ENCODE measurements around the gene PRICKLE4. TPM values are rescaled to one million over a fixed set of nuclear protein-coding genes. Genes with fewer than 3 reads are reported as not detected.

The PRICKLE4 gene, protein sequence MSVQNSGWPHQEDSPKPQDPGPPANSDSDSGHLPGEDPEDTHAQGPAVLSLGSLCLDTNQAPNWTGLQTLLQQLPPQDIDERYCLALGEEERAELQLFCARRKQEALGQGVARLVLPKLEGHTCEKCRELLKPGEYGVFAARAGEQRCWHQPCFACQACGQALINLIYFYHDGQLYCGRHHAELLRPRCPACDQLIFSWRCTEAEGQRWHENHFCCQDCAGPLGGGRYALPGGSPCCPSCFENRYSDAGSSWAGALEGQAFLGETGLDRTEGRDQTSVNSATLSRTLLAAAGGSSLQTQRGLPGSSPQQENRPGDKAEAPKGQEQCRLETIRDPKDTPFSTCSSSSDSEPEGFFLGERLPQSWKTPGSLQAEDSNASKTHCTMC
- 15.5 TPM for total RNA-seq

DNA sequence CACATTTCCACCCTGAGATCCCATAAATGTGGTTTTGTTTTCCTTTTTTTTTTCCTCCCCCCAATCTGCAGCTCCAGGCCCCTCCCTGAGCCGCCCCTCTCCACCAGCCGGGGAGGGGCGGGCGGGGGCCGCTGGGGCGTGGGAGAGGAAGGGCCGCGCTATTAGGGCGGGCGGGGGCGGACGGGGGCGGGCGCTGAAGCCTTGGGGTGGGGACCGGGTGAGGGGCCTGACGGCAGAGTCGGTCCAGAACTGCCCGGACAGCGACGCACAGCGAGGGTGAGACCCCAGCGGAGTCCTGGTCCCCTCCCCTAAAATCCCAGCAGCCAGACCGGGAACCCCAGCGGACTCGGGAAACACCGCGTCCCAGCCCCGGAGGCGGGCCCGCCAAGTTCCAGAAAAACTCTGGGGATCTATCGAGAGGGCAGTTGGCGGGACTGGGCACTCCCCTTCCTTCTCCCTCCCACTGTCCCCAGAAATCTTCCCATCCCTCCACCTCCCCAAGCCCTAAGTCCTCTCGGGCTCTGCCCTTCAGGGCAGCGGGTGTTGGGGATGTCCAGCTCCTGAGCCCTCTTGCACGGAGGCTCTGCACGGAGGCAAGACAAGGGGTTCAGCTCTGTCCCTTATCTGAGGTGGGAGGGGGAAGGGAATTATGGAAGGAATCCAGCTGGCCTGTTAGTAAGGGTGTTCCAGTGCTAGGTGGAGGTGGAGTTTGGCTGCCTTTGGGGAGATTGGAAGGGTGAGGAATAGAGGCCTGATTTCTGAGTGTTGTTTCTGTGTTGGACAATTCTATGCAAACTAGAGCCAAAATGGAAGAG is at the start of gene PRICKLE4:
Gene PRICKLE4 (plus strand): TSS at position 232 of the 815 bp plus-strand sequence. CDS start 2,692 bp downstream, outside the sequence.
- peak within 1 kb of the TSS; percentile 72 to 88 for H3K27ac ChIP-seq
- intact Hi-C loops (cut with DNase I), result loop anchor here (1.0 to 10.0 kb wide), 4 partner anchors 114 to 1844 kb away; partner anchors contain the start of genes GTPBP2, UBR2 and USP49
- peak within 1 kb of the TSS; percentile 71 to 95 for H3K4me3 ChIP-seq
- peak in 1 of 2 donors; percentile 74 for DNase-seq (ENCODE audit: low spot score in 2 of 2)
- H3K36me3 ChIP-seq, result peaks cover 0 to 7% of the 10 kb centered on the region in 2 donors
- H3K9me3 ChIP-seq, result no peaks in the 10 kb centered on the region
- peaks cover 8 to 18% of the 10 kb centered on the region in 2 donors for H3K4me1 ChIP-seq
- no peaks in the 10 kb centered on the region for H3K27me3 ChIP-seq
- TF ChIP-seq, protein P1, sequence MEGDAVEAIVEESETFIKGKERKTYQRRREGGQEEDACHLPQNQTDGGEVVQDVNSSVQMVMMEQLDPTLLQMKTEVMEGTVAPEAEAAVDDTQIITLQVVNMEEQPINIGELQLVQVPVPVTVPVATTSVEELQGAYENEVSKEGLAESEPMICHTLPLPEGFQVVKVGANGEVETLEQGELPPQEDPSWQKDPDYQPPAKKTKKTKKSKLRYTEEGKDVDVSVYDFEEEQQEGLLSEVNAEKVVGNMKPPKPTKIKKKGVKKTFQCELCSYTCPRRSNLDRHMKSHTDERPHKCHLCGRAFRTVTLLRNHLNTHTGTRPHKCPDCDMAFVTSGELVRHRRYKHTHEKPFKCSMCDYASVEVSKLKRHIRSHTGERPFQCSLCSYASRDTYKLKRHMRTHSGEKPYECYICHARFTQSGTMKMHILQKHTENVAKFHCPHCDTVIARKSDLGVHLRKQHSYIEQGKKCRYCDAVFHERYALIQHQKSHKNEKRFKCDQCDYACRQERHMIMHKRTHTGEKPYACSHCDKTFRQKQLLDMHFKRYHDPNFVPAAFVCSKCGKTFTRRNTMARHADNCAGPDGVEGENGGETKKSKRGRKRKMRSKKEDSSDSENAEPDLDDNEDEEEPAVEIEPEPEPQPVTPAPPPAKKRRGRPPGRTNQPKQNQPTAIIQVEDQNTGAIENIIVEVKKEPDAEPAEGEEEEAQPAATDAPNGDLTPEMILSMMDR (IDR thresholded peaks at IDR 0.05), result no peak

GRCh38 chr6:41731561-41732086 is 49.0 kb upstream of the PRICKLE4 start:
- Histone ChIP-seq H3K36me3 (no peaks in the 10 kb centered on the region), H3K9me3 (no peaks in the 10 kb centered on the region), H3K27ac (no peak overlapping the region), H3K4me3 (no peak overlapping the region), H3K4me1 (peaks cover 0 to 30% of the 10 kb centered on the region in 2 donors), H3K27me3 (no peaks in the 10 kb centered on the region)
- TF ChIP-seq, protein P1 (IDR thresholded peaks at IDR 0.05), result no peak
- DNase-seq (ENCODE audit: low spot score in 2 of 2), result no peak
- intact Hi-C loops (cut with DNase I), result loop anchor here (10.0 kb wide), 1 partner anchor 657 kb away; the partner anchor contains the start of genes NFYA and OARD1

GRCh38 chr6:41732149-41732548 is 48.4 kb upstream of the PRICKLE4 start:
- Histone ChIP-seq H3K27ac (no peak overlapping the region), H3K36me3 (no peaks in the 10 kb centered on the region), H3K4me1 (peaks cover 0 to 30% of the 10 kb centered on the region in 2 donors), H3K9me3 (no peaks in the 10 kb centered on the region), H3K27me3 (no peaks in the 10 kb centered on the region), H3K4me3 (no peak overlapping the region)
- intact Hi-C loops (cut with DNase I), result loop anchor here (10.0 kb wide), 1 partner anchor 657 kb away; the partner anchor contains the start of genes NFYA and OARD1
- TF ChIP-seq, protein P1 (IDR thresholded peaks at IDR 0.05), result no peak
- DNase-seq (ENCODE audit: low spot score in 2 of 2), result no peak

DNA sequence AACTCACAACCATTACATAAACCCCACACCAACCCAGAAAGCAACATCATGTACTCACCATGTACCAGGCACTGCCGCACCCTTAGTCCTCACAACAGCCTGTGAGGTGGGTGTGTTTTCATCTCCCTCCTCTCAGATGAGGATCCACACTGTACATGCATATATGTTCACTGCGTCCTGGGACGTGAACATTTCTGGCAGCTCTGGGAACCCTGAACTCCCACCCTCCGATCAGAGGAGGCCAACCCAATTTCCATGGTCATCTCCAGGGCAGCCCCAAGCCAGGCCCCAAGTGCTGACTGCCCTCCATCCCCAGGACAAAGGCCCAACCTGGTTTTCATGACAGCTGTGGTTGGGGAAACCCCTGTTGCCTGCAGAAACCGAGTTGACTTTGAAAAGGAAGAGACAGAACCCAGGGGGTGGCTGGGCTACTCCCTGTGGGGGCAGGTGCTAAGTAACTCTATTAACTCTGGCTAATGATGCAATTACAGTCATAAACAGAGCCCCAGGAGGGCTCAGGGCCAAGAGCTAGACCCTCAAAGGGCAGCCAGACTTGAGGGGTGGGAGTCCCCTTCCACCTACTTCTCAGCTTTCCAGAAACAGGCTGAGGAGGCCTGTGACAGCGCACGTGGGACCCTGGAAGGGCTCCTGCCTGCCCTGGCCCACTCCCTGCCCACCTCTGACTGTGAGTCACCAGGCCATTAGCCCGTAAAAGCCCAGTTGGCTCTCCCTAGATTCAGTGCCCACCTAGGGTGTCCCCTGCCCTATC is 47.8 kb upstream of the PRICKLE4 start:
- H3K27ac ChIP-seq, result peak overlapping the region; percentile 90 to 99
- H3K36me3 ChIP-seq, result no peaks in the 10 kb centered on the region
- peaks cover 0 to 30% of the 10 kb centered on the region in 2 donors for H3K4me1 ChIP-seq
- H3K9me3 ChIP-seq, result no peaks in the 10 kb centered on the region
- DNase-seq (ENCODE audit: low spot score in 2 of 2), result no peak
- TF ChIP-seq, protein P1 (IDR thresholded peaks at IDR 0.05), result no peak
- peak overlapping the region in 1 of 2 donors; percentile 92 for H3K4me3 ChIP-seq
- intact Hi-C loops (cut with DNase I), result loop anchor here (1.0 to 10.0 kb wide), 2 partner anchors 19 to 658 kb away; partner anchors contain the start of genes NFYA and OARD1
- no peaks in the 10 kb centered on the region for H3K27me3 ChIP-seq

DNA sequence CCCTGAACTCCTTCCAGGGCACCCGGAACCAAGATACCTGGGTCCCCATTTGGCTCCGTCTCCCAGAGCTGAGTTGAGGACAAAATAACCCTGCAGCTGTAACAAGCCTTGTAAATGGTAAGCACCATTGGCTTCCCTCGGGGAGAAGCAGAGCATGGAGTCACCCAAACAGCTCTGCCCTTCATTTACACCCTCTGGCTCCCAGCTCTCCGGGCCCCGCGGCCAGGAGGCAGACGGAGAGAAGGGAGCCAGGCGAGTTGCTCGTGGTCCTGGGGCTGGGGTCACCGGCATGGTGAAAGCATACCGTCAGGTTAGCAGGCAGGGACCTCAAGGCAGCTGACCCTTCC is 47.2 kb upstream of the PRICKLE4 start:
- H3K27ac ChIP-seq, result peak overlapping the region; percentile 90 to 99
- H3K9me3 ChIP-seq, result no peaks in the 10 kb centered on the region
- H3K36me3 ChIP-seq, result no peaks in the 10 kb centered on the region
- peak overlapping the region; percentile 92 to 93 for H3K4me3 ChIP-seq
- H3K4me1 ChIP-seq, result peaks cover 0 to 30% of the 10 kb centered on the region in 2 donors
- intact Hi-C loops (cut with DNase I), result loop anchor here (1.0 to 10.0 kb wide), 2 partner anchors 20 to 659 kb away; partner anchors contain the start of genes NFYA and OARD1
- DNase-seq (ENCODE audit: low spot score in 2 of 2), result no peak
- TF ChIP-seq, protein P1 (IDR thresholded peaks at IDR 0.05), result no peak
- no peaks in the 10 kb centered on the region for H3K27me3 ChIP-seq

Data from ascending aorta (tissue), 2 donors.